ENCODE data around the gene ETFB. TPM values are rescaled to one million over a fixed set of nuclear protein-coding genes. Genes with fewer than 3 reads are reported as not detected.
"Not testable (repeated sequence)": the region's sequence is repeated elsewhere in the genome, so short reads cannot be mapped to it uniquely, and the experiment has no call there.

ETFB gene
- total RNA-seq, result 10 to 100 TPM; 41.1 to 83.8 TPM

- Mint-ChIP-seq H3K4me1 (ENCODE audit: low read depth in 2 of 2) (peaks cover 61 to 65% of the 10 kb centered on the region in 2 donors), H3K9me3 (no peaks in the 10 kb centered on the region), H3K27ac (peak within 1 kb of the TSS; percentile 87 to 93), H3K36me3 (peaks cover 11% of the 10 kb centered on the region), H3K4me3 (peak within 1 kb of the TSS; percentile 100), H3K27me3 (no peaks in the 10 kb centered on the region)
- DNase-seq (ENCODE audit: low spot score) (no peak), ATAC-seq (no peak)
Observed at GRCh38 chr19:51365965-51366388, at the start of gene ETFB. TSS of gene ETFB (minus strand) at chr19:51366388. CDS start at chr19:51366326, 62 bp downstream.

- Mint-ChIP-seq H3K27ac (no peak overlapping the region), H3K27me3 (peaks cover 0 to 6% of the 10 kb centered on the region in 2 donors), H3K4me1 (ENCODE audit: low read depth in 2 of 2) (peaks cover 12 to 19% of the 10 kb centered on the region in 2 donors), H3K9me3 (no peaks in the 10 kb centered on the region), H3K36me3 (no peaks in the 10 kb centered on the region), H3K4me3 (no peak overlapping the region)
- DNase-seq (ENCODE audit: low spot score) (no peak), ATAC-seq (no peak)
Observed at GRCh38 chr19:51415187-51415586, 49.0 kb upstream of the ETFB start.

DNA sequence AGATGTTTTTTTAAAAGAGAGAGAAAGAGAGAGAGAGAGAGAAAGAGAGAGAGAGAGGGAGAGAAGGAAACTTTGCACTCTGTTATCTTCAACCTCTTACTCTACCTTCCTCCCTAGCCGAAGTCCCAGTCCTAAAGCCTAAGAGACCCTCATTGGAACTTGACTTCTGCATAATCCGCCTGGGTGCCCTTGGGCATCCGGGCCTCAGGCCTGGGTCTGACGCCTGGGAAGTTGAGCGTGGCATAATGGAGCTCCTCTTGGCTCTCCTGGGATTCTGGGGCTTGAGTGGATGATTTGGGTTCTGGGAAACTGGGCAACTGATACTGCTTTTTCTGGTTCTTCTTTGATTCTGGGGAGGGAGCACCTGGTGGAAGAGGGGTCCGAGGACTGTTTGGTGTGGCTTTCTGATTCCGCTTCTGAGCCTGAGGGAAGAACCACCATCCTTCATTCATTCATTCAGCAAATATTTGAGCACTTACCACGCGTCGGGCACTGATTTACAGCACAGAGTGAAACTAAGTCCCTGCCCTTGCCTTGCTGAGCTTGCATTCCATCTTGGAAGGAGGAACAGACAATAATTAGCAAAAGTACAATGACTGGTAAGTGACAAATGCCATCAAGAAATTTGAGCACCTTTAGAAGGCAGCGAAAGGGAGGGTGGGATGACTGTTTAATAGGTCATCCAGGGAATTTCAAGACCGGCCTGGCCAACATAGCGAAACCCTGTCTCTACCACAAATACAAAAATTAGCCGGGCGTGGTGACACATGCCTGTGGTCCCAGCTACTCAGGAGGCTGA lies 45.0 kb upstream of the ETFB start:
- no peaks in the 10 kb centered on the region for H3K27me3 Mint-ChIP-seq
- H3K36me3 Mint-ChIP-seq, result no peaks in the 10 kb centered on the region
- H3K9me3 Mint-ChIP-seq, result no peaks in the 10 kb centered on the region
- H3K4me1 Mint-ChIP-seq (ENCODE audit: low read depth in 2 of 2), result peaks cover 12 to 19% of the 10 kb centered on the region in 2 donors
- H3K27ac Mint-ChIP-seq, result no peak overlapping the region
- H3K4me3 Mint-ChIP-seq, result no peak overlapping the region
- DNase-seq (ENCODE audit: low spot score) (no peak), ATAC-seq (no peak)

GRCh38 chr19:51407511-51408131 lies 41.4 kb upstream of the ETFB start:
- peak; percentile 61 for DNase-seq (ENCODE audit: low spot score)
- Mint-ChIP-seq H3K4me3 (peak overlapping the region; percentile 27), H3K27me3 (no peaks in the 10 kb centered on the region), H3K36me3 (peaks cover 8% of the 10 kb centered on the region), H3K4me1 (ENCODE audit: low read depth in 2 of 2) (peaks cover 12 to 29% of the 10 kb centered on the region in 2 donors), H3K27ac (peak overlapping the region; percentile 41 to 46), H3K9me3 (peaks cover 3% of the 10 kb centered on the region)
- peak; percentile 81 to 90 for ATAC-seq

- H3K27me3 Mint-ChIP-seq, result no peaks in the 10 kb centered on the region
- DNase-seq (ENCODE audit: low spot score) (no peak), ATAC-seq (no peak)
- no peak overlapping the region for H3K27ac Mint-ChIP-seq
- peaks cover 10% of the 10 kb centered on the region for H3K9me3 Mint-ChIP-seq
- H3K4me1 Mint-ChIP-seq (ENCODE audit: low read depth in 2 of 2), result peaks cover 28 to 36% of the 10 kb centered on the region in 2 donors
- H3K4me3 Mint-ChIP-seq, result no peak overlapping the region
- peaks cover 18% of the 10 kb centered on the region for H3K36me3 Mint-ChIP-seq
Observed at GRCh38 chr19:51402117-51402516, 35.9 kb upstream of the ETFB start.

GRCh38 chr19:51399936-51400335 lies 33.7 kb upstream of the ETFB start:
- not testable (repeated sequence) for H3K4me3 Mint-ChIP-seq; ATAC-seq; H3K27me3 Mint-ChIP-seq; DNase-seq (ENCODE audit: low spot score); H3K9me3 Mint-ChIP-seq
- Mint-ChIP-seq H3K27ac (peak overlapping the region; percentile 27 to 61), H3K4me1 (ENCODE audit: low read depth in 2 of 2) (peaks cover 43 to 44% of the 10 kb centered on the region in 2 donors), H3K36me3 (peaks cover 18% of the 10 kb centered on the region)

DNA sequence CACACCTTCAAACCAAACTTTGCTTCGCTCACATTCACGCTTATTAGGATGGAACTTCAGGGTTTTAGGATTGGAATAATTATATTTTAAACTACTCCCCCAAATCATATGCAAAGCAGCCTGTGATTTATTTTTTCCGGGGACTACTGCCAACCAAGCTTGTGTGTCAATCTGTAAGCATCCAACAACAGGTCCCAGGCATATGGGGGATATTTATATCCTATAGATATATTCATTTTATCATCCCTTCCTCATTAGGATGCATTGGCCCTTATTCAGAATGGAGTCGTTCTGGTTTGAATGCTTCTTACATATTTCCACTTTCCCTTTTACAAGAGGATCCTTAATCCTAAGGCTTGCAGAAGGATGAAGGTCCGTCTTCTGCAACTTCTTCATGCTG lies 33.0 kb upstream of the ETFB start:
- peaks cover 18% of the 10 kb centered on the region for H3K36me3 Mint-ChIP-seq
- no peak overlapping the region for H3K27ac Mint-ChIP-seq
- ATAC-seq (no peak), DNase-seq (ENCODE audit: low spot score) (no peak)
- peaks cover 10% of the 10 kb centered on the region for H3K9me3 Mint-ChIP-seq
- no peak overlapping the region for H3K4me3 Mint-ChIP-seq
- peaks cover 48 to 51% of the 10 kb centered on the region in 2 donors for H3K4me1 Mint-ChIP-seq (ENCODE audit: low read depth in 2 of 2)
- H3K27me3 Mint-ChIP-seq, result no peaks in the 10 kb centered on the region

DNA sequence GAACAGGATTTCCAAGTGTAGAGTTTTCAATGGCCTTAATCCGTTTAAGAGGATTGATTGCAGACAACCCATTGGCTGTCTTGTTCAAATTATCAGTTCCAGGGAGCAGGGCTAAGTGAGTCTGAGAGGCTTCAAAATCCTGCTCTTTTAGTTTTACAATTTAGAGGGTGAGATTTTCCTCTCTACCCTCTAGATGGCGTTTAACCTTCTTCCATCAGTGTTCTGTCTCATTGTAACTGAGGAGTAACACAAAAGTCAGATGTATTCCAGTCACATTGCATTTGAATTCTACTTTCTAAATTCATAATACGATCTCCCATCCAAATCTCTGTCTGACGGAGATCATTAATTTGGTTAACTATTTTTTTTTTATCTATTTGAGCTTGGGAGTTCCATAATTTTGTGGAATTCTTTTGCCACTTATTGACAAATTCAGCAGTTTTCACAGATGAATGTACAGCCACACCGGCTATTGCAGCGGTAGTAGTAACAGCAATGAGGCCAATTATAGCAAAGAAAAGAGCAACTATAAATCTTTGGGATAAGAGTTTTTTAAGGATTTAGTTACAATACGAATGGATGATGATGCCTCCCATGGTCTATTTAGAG lies 32.0 kb upstream of the ETFB start:
- no peak for DNase-seq (ENCODE audit: low spot score)
- Mint-ChIP-seq H3K27ac (peak overlapping the region; percentile 27 to 41), H3K4me1 (ENCODE audit: low read depth in 2 of 2) (peaks cover 54 to 55% of the 10 kb centered on the region in 2 donors), H3K36me3 (peaks cover 13% of the 10 kb centered on the region), H3K9me3 (peaks cover 10% of the 10 kb centered on the region), H3K27me3 (no peaks in the 10 kb centered on the region), H3K4me3 (no peak overlapping the region)
- ATAC-seq, result no peak

GRCh38 chr19:51397453-51397852 lies 31.3 kb upstream of the ETFB start:
- H3K27me3 Mint-ChIP-seq; H3K36me3 Mint-ChIP-seq; DNase-seq (ENCODE audit: low spot score); ATAC-seq; H3K4me3 Mint-ChIP-seq; H3K9me3 Mint-ChIP-seq: not testable (repeated sequence)
- Mint-ChIP-seq H3K27ac (peak overlapping the region in 1 of 2 donors; percentile 45), H3K4me1 (ENCODE audit: low read depth in 2 of 2) (peaks cover 58 to 61% of the 10 kb centered on the region in 2 donors)

DNA sequence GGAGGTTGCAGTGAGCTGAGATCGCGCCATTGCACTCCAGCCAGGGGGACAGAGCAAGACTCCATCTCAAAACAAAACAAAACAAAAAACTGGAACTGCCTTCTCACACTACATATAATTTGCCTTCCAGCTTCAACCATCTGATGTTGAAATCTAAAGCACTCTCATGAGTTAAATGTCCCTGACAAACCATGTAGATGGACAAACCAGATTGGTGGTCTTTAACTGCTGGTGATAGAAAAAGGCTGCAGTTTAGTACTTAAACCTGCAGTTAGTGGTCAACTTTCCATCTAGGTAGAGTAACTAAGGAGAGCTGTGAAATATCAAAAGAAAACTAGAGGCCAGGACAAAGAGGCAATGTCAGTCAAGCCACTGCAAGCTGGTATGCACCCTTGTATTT lies 30.0 kb upstream of the ETFB start:
- no peaks in the 10 kb centered on the region for H3K27me3 Mint-ChIP-seq
- peak overlapping the region; percentile 99 to 100 for H3K27ac Mint-ChIP-seq
- no peaks in the 10 kb centered on the region for H3K36me3 Mint-ChIP-seq
- peak overlapping the region; percentile 97 for H3K4me3 Mint-ChIP-seq
- peaks cover 3% of the 10 kb centered on the region for H3K9me3 Mint-ChIP-seq
- no peak for ATAC-seq
- DNase-seq (ENCODE audit: low spot score), result no peak
- peaks cover 62 to 63% of the 10 kb centered on the region in 2 donors for H3K4me1 Mint-ChIP-seq (ENCODE audit: low read depth in 2 of 2)

GRCh38 chr19:51394050-51394836 lies 28.1 kb upstream of the ETFB start:
- H3K27ac Mint-ChIP-seq, result peak overlapping the region; percentile 99 to 100
- peak overlapping the region; percentile 97 for H3K4me3 Mint-ChIP-seq
- peaks cover 70 to 73% of the 10 kb centered on the region in 2 donors for H3K4me1 Mint-ChIP-seq (ENCODE audit: low read depth in 2 of 2)
- H3K36me3 Mint-ChIP-seq, result no peaks in the 10 kb centered on the region
- H3K27me3 Mint-ChIP-seq, result no peaks in the 10 kb centered on the region
- DNase-seq (ENCODE audit: low spot score), result peak; percentile 97
- H3K9me3 Mint-ChIP-seq, result peaks cover 3% of the 10 kb centered on the region
- ATAC-seq, result peak; percentile 90

GRCh38 chr19:51392701-51393100 lies 26.5 kb upstream of the ETFB start:
- Mint-ChIP-seq H3K4me1 (ENCODE audit: low read depth in 2 of 2) (peaks cover 72 to 76% of the 10 kb centered on the region in 2 donors), H3K4me3 (peak overlapping the region; percentile 72), H3K36me3 (no peaks in the 10 kb centered on the region), H3K9me3 (peaks cover 3% of the 10 kb centered on the region), H3K27ac (peak overlapping the region; percentile 98 to 100), H3K27me3 (no peaks in the 10 kb centered on the region)
- DNase-seq (ENCODE audit: low spot score) (no peak), ATAC-seq (no peak)

DNA sequence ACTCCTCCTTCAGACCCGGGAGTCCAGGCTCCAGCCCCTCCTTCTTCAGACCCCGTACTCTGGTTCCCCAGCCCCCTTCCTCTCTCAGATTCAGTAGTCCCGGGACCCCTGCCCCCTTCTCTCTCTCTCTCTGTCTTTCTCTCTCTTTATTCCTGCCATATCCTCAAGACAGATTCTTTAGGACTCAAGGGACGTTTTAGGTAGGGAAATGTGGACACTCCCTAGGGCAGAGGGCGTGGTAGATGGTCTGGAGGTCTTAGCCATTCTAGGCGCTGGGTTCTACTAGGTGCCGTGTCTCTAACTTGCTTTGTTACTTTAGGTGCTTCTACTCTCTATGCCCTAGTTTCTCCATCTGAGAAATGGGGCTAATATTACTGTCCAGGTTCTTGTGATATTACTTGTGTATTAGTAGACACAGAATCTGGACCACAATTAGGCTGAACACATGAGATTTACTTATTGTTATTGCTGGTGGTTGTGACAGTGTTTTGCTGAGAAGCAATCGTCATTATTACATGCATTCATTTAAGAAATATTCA lies 25.0 kb upstream of the ETFB start:
- Mint-ChIP-seq H3K4me1 (ENCODE audit: low read depth in 2 of 2) (peaks cover 72 to 77% of the 10 kb centered on the region in 2 donors), H3K4me3 (peak overlapping the region; percentile 73), H3K9me3 (peaks cover 3% of the 10 kb centered on the region), H3K27ac (peak overlapping the region; percentile 98 to 100), H3K27me3 (no peaks in the 10 kb centered on the region), H3K36me3 (no peaks in the 10 kb centered on the region)
- ATAC-seq (no peak), DNase-seq (ENCODE audit: low spot score) (no peak)
